Stimulated activated CD4-positive, alpha-beta T cell treated with anti-CD3 and anti-CD28 coated beads, TNF-alpha, amount 100 ng/mL, for 24 hours (primary cell): ENCODE data around the gene ZSWIM4.

Source experiments
- DNase-seq, 3 experiments: peaks; one replicate each; pipeline ENCODE4 v3.0.0-alpha.2; 2020; ENCODE audit warnings: low read depth in 3 of 3

The ZSWIM4 gene

GRCh38 chr19:13834244-13835069 lies 39.2 kb downstream of the ZSWIM4 start:
- DNase-seq, result no peak

- no peak for DNase-seq
These were observed 40.8 kb downstream of the ZSWIM4 start for GRCh38 chr19:13835791-13836723.

GRCh38 chr19:13838435-13839129 lies 43.3 kb downstream of the ZSWIM4 start:
- no peak for DNase-seq

GRCh38 chr19:13839130-13839937 lies 44.1 kb downstream of the ZSWIM4 start:
- peak; percentile 70 to 93 (median 80) for DNase-seq

- DNase-seq, result no peak
These were observed 44.7 kb downstream of the ZSWIM4 start for GRCh38 chr19:13839938-13840304.

GRCh38 chr19:13840305-13841085 lies 45.3 kb downstream of the ZSWIM4 start:
- DNase-seq, result peak in 1 of 3 experiments; percentile 42

GRCh38 chr19:13841086-13841961 lies 46.1 kb downstream of the ZSWIM4 start:
- DNase-seq, result no peak

- DNase-seq, result no peak
These were observed 46.7 kb downstream of the ZSWIM4 start for GRCh38 chr19:13841962-13842290.

GRCh38 chr19:13842291-13843103 lies 47.3 kb downstream of the ZSWIM4 start:
- peak in 1 of 3 experiments; percentile 67 for DNase-seq

- no peak for DNase-seq
These were observed 48.1 kb downstream of the ZSWIM4 start for GRCh38 chr19:13843104-13843921.

- DNase-seq, result no peak
These were observed 48.9 kb downstream of the ZSWIM4 start for GRCh38 chr19:13844130-13844631.

GRCh38 chr19:13846557-13847406 lies 51.5 kb downstream of the ZSWIM4 start:
- DNase-seq, result peak; percentile 80 to 94 (median 86)

- DNase-seq, result peak; percentile 58 to 82 (median 65)
These were observed 52.4 kb downstream of the ZSWIM4 start for GRCh38 chr19:13847407-13848339.

GRCh38 chr19:13848340-13848677 lies 53.1 kb downstream of the ZSWIM4 start:
- DNase-seq, result no peak
